Measurements from ENCODE around the gene RECQL.

DNA sequence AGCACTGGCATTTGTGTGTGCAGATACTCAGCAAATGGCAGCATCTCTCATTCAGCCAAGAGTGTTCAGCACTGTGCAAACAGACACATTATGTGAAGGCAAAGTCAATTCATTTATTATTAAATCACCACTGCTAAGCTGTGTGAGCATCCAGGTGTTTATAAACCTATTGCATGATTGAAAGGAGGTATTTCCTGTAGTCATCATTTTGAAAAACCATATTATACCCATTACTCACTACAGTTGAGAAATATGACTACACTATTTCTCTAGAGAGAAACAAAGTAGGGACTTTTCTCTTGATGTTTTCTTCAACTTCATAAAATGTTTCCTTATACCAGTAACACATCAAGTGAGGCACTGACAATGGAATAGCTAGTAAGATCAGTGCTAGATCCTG, 38.4 kb upstream of the RECQL start:
- TF ChIP-seq, protein P1, sequence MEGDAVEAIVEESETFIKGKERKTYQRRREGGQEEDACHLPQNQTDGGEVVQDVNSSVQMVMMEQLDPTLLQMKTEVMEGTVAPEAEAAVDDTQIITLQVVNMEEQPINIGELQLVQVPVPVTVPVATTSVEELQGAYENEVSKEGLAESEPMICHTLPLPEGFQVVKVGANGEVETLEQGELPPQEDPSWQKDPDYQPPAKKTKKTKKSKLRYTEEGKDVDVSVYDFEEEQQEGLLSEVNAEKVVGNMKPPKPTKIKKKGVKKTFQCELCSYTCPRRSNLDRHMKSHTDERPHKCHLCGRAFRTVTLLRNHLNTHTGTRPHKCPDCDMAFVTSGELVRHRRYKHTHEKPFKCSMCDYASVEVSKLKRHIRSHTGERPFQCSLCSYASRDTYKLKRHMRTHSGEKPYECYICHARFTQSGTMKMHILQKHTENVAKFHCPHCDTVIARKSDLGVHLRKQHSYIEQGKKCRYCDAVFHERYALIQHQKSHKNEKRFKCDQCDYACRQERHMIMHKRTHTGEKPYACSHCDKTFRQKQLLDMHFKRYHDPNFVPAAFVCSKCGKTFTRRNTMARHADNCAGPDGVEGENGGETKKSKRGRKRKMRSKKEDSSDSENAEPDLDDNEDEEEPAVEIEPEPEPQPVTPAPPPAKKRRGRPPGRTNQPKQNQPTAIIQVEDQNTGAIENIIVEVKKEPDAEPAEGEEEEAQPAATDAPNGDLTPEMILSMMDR (IDR thresholded peaks at IDR 0.05; ENCODE audit: insufficient read depth, low read length) = no peak
- TF ChIP-seq, protein P2, sequence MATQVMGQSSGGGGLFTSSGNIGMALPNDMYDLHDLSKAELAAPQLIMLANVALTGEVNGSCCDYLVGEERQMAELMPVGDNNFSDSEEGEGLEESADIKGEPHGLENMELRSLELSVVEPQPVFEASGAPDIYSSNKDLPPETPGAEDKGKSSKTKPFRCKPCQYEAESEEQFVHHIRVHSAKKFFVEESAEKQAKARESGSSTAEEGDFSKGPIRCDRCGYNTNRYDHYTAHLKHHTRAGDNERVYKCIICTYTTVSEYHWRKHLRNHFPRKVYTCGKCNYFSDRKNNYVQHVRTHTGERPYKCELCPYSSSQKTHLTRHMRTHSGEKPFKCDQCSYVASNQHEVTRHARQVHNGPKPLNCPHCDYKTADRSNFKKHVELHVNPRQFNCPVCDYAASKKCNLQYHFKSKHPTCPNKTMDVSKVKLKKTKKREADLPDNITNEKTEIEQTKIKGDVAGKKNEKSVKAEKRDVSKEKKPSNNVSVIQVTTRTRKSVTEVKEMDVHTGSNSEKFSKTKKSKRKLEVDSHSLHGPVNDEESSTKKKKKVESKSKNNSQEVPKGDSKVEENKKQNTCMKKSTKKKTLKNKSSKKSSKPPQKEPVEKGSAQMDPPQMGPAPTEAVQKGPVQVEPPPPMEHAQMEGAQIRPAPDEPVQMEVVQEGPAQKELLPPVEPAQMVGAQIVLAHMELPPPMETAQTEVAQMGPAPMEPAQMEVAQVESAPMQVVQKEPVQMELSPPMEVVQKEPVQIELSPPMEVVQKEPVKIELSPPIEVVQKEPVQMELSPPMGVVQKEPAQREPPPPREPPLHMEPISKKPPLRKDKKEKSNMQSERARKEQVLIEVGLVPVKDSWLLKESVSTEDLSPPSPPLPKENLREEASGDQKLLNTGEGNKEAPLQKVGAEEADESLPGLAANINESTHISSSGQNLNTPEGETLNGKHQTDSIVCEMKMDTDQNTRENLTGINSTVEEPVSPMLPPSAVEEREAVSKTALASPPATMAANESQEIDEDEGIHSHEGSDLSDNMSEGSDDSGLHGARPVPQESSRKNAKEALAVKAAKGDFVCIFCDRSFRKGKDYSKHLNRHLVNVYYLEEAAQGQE (IDR thresholded peaks at IDR 0.05; ENCODE audit: insufficient replicate concordance, low read depth) = no peak
- TF ChIP-seq GABPA (IDR thresholded peaks at IDR 0.05; ENCODE audit: low read depth) = no peak

Data from HL-60 (cell line).